Measurements from ENCODE around the gene LYPD4. TPM values are rescaled to one million over a fixed set of nuclear protein-coding genes. Genes with fewer than 3 reads are reported as not detected.
A peak's percentile ranks its signal among the peaks of the same experiment; 100 is the strongest.
"Not testable (repeated sequence)": the region's sequence is repeated elsewhere in the genome, so short reads cannot be mapped to it uniquely, and the experiment has no call there.

LYPD4 gene
- total RNA-seq, 2 experiments from 2014 or later: not detected

- CTCF ChIA-PET: interaction anchor here (10.6 kb wide), 1 partner anchor 20 kb away, joined by 66 read pairs; the partner anchor contains the start of gene RPS19
- Mint-ChIP-seq H3K9me3 (ENCODE audit: low read depth) (no peaks in the 10 kb centered on the region), H3K4me1 (peaks cover 38% of the 10 kb centered on the region), H3K27ac (peak overlapping the region; percentile 25), H3K4me3 (no peak overlapping the region), H3K36me3 (peaks cover 13% of the 10 kb centered on the region), H3K27me3 (no peaks in the 10 kb centered on the region)
- DNase-seq: no peak
- no peak for ATAC-seq
Measured at GRCh38 chr19:41880329-41880708, 35.8 kb upstream of the LYPD4 start.

GRCh38 chr19:41879670-41880328, 35.3 kb upstream of the LYPD4 start:
- ATAC-seq (no peak), DNase-seq (no peak)
- CTCF ChIA-PET: interaction anchor here (10.6 kb wide), 1 partner anchor 20 kb away, joined by 66 read pairs; the partner anchor contains the start of gene RPS19
- Mint-ChIP-seq H3K27me3 (no peaks in the 10 kb centered on the region), H3K36me3 (peaks cover 10% of the 10 kb centered on the region), H3K27ac (peak overlapping the region; percentile 25), H3K9me3 (ENCODE audit: low read depth) (no peaks in the 10 kb centered on the region), H3K4me3 (no peak overlapping the region), H3K4me1 (peaks cover 38% of the 10 kb centered on the region)

- no peak overlapping the region for H3K27ac Mint-ChIP-seq
- H3K4me1 Mint-ChIP-seq: peaks cover 41% of the 10 kb centered on the region
- no peak for DNase-seq
- H3K27me3 Mint-ChIP-seq: no peaks in the 10 kb centered on the region
- peaks cover 9% of the 10 kb centered on the region for H3K36me3 Mint-ChIP-seq
- H3K4me3 Mint-ChIP-seq: no peak overlapping the region
- CTCF ChIA-PET: no interaction called here
- no peak for ATAC-seq
- H3K9me3 Mint-ChIP-seq (ENCODE audit: low read depth): no peaks in the 10 kb centered on the region
Measured at GRCh38 chr19:41879080-41879479, 34.6 kb upstream of the LYPD4 start.

- ATAC-seq (no peak), DNase-seq (no peak)
- Mint-ChIP-seq H3K36me3 (peaks cover 5% of the 10 kb centered on the region), H3K4me3 (no peak overlapping the region), H3K27me3 (no peaks in the 10 kb centered on the region), H3K4me1 (peaks cover 43% of the 10 kb centered on the region), H3K9me3 (ENCODE audit: low read depth) (no peaks in the 10 kb centered on the region), H3K27ac (peak overlapping the region; percentile 93)
- CTCF ChIA-PET: interaction anchor here (3.6 to 16.7 kb wide), 3 partner anchors 9 to 67 kb away, joined by 20 to 260 read pairs (median 88); partner anchors contain the start of genes ARHGEF1 and RPS19
Measured at GRCh38 chr19:41877916-41878905, 33.7 kb upstream of the LYPD4 start.

GRCh38 chr19:41876847-41877832, 32.7 kb upstream of the LYPD4 start, which contains the start of gene CD79A:
Gene CD79A (plus strand): TSS chr19:41877279. CDS start chr19:41877305, 26 bp downstream.
- no peak for ATAC-seq
- Mint-ChIP-seq H3K36me3 (peaks cover 6% of the 10 kb centered on the region), H3K4me1 (peaks cover 49% of the 10 kb centered on the region), H3K27ac (peak within 1 kb of the TSS; percentile 93), H3K9me3 (ENCODE audit: low read depth) (no peaks in the 10 kb centered on the region), H3K27me3 (no peaks in the 10 kb centered on the region), H3K4me3 (no peak within 1 kb of the TSS)
- DNase-seq: no peak
- CTCF ChIA-PET: interaction anchor here (3.6 to 16.7 kb wide), 4 partner anchors 10 to 74 kb away, joined by 20 to 260 read pairs (median 88); partner anchors contain the start of genes ARHGEF1 and RPS19

GRCh38 chr19:41875973-41876372, 31.5 kb upstream of the LYPD4 start:
- Mint-ChIP-seq H3K36me3 (peaks cover 10% of the 10 kb centered on the region), H3K27ac (peak overlapping the region; percentile 93), H3K4me3 (peak overlapping the region; percentile 33), H3K4me1 (peaks cover 57% of the 10 kb centered on the region)
- H3K9me3 Mint-ChIP-seq (ENCODE audit: low read depth); ATAC-seq; H3K27me3 Mint-ChIP-seq; DNase-seq: not testable (repeated sequence)
- CTCF ChIA-PET: interaction anchor here (0.6 to 16.7 kb wide), 7 partner anchors 11 to 404 kb away, joined by 3 to 260 read pairs (median 32); partner anchors contain the start of genes ARHGEF1, RABAC1 and RPS19

- DNase-seq: peak; percentile 81
- no peak for ATAC-seq
- Mint-ChIP-seq H3K4me3 (no peak overlapping the region), H3K27me3 (no peaks in the 10 kb centered on the region), H3K4me1 (peaks cover 85% of the 10 kb centered on the region), H3K27ac (peak overlapping the region; percentile 93), H3K9me3 (ENCODE audit: low read depth) (no peaks in the 10 kb centered on the region), H3K36me3 (peaks cover 30% of the 10 kb centered on the region)
- CTCF ChIA-PET: interaction anchor here (0.6 to 16.7 kb wide), 16 partner anchors 9 to 162 kb away, joined by 3 to 260 read pairs (median 10); partner anchors contain the start of genes ARHGEF1, ERFL, RABAC1 and RPS19
Measured at GRCh38 chr19:41872775-41873647, 28.5 kb upstream of the LYPD4 start.

- Mint-ChIP-seq H3K9me3 (ENCODE audit: low read depth) (no peaks in the 10 kb centered on the region), H3K27ac (peak overlapping the region; percentile 93), H3K4me1 (peaks cover 84% of the 10 kb centered on the region), H3K4me3 (peak overlapping the region; percentile 38), H3K27me3 (no peaks in the 10 kb centered on the region), H3K36me3 (peaks cover 33% of the 10 kb centered on the region)
- ATAC-seq: no peak
- CTCF ChIA-PET: interaction anchor here (0.7 to 16.7 kb wide), 13 partner anchors 9 to 85 kb away, joined by 3 to 260 read pairs (median 16); partner anchors contain the start of genes ARHGEF1, RABAC1 and RPS19
- DNase-seq: no peak
Measured at GRCh38 chr19:41872384-41872774, 27.9 kb upstream of the LYPD4 start.

- DNase-seq (peak; percentile 93), ATAC-seq (peak; percentile 67)
- no peaks in the 10 kb centered on the region for H3K27me3 Mint-ChIP-seq
- CTCF ChIA-PET: interaction anchor here (0.8 to 16.7 kb wide), 12 partner anchors 8 to 86 kb away, joined by 3 to 260 read pairs (median 14); partner anchors contain the start of genes ARHGEF1, RABAC1 and RPS19
- H3K9me3 Mint-ChIP-seq (ENCODE audit: low read depth): no peaks in the 10 kb centered on the region
- peaks cover 82% of the 10 kb centered on the region for H3K4me1 Mint-ChIP-seq
- peak overlapping the region; percentile 93 for H3K27ac Mint-ChIP-seq
- peak overlapping the region; percentile 33 for H3K4me3 Mint-ChIP-seq
- peaks cover 36% of the 10 kb centered on the region for H3K36me3 Mint-ChIP-seq
Measured at GRCh38 chr19:41871573-41872383, 27.3 kb upstream of the LYPD4 start.

- no peak overlapping the region for H3K4me3 Mint-ChIP-seq
- no peak for ATAC-seq
- CTCF ChIA-PET: interaction anchor here (1.1 to 16.7 kb wide), 6 partner anchors 11 to 300 kb away, joined by 3 to 260 read pairs (median 50); partner anchors contain the start of genes ARHGEF1, RABAC1 and RPS19
Measured at GRCh38 chr19:41870401-41870873, 26.0 kb upstream of the LYPD4 start.

More at GRCh38 chr19:41870401-41870873, 26.0 kb upstream of the LYPD4 start:
- H3K36me3 Mint-ChIP-seq: peaks cover 42% of the 10 kb centered on the region
- peak overlapping the region; percentile 90 for H3K27ac Mint-ChIP-seq
- no peaks in the 10 kb centered on the region for H3K9me3 Mint-ChIP-seq (ENCODE audit: low read depth)
- H3K27me3 Mint-ChIP-seq: no peaks in the 10 kb centered on the region
- H3K4me1 Mint-ChIP-seq: peaks cover 78% of the 10 kb centered on the region
- DNase-seq: no peak

All from activated CD8-positive, alpha-beta memory T cell treated with anti-CD3 and anti-CD28 coated beads, Interleukin-2, amount 10 ng/mL, durations not matched to agents 7 days and 5 days (primary cell).